Cardiac muscle cell (in vitro differentiated cells and primary cell): Measurements from ENCODE around the gene RAB38. TPM values are rescaled to one million over a fixed set of nuclear protein-coding genes. Genes with fewer than 3 reads are reported as not detected.

Experiments
- DNase-seq, 2 donors: peaks; one replicate each; pipeline versions ENCODE4 v3.0.0 to v3.0.0-alpha.2; 2010 to 2017; ENCODE audit warnings: low read depth in 1 of 2, low spot score in 1 of 2
- H3K27ac ChIP-seq: fragments of 200-600 bp; sonication (generic); 2 replicates; pipeline ENCODE4 v1.5.1; 2016
- H3K27me3 ChIP-seq: fragments of 200-600 bp; sonication (generic); 2 replicates; pipeline ENCODE4 v1.6.0; 2016; ENCODE audit warnings: control low read depth
- H3K36me3 ChIP-seq: fragments of 200-600 bp; sonication (generic); 2 replicates; pipeline ENCODE4 v1.5.1; 2016; ENCODE audit warnings: control low read depth
- H3K4me1 ChIP-seq: fragments of 200-600 bp; sonication (generic); 2 replicates; pipeline ENCODE4 v1.8.1; 2017; ENCODE audit warnings: low read depth, mild to moderate bottlenecking, mixed run types
- H3K4me3 ChIP-seq: fragments of 200-600 bp; sonication (generic); 2 replicates; pipeline ENCODE4 v1.5.1; 2016; ENCODE audit warnings: mild to moderate bottlenecking
- H3K9me3 ChIP-seq: fragments of 200-600 bp; sonication (generic); 2 replicates; pipeline ENCODE4 v1.5.1; 2017; ENCODE audit warnings: low read depth, mild to moderate bottlenecking, control low read depth
- polyA plus RNA-seq: library from polyadenylated mRNA; unstranded; fragments of >200 nt; fragmentation: Nextera tagmentation; extraction: Ambion mirVana; gene quantifications from 2 replicates; pipeline ENCODE4 v1.2.1, GENCODE V29; 2016
- total RNA-seq: library from RNA; depleted of rRNA; stranded (reverse); fragments of >200 nt; gene quantifications from 2 replicates; pipeline ENCODE4 v1.2.3, GENCODE V29; 2016
- TF ChIP-seq, protein P1 (sequence below): IDR thresholded peaks from 2 replicates; pipeline ENCODE4 v1.5.1; 2012; ENCODE audit warnings: low read depth, mild to moderate bottlenecking, low read length

Gene RAB38
- total and polyA plus RNA-seq, 2 experiments from 2014 or later, result 7.7 to 12.0 TPM

DNA sequence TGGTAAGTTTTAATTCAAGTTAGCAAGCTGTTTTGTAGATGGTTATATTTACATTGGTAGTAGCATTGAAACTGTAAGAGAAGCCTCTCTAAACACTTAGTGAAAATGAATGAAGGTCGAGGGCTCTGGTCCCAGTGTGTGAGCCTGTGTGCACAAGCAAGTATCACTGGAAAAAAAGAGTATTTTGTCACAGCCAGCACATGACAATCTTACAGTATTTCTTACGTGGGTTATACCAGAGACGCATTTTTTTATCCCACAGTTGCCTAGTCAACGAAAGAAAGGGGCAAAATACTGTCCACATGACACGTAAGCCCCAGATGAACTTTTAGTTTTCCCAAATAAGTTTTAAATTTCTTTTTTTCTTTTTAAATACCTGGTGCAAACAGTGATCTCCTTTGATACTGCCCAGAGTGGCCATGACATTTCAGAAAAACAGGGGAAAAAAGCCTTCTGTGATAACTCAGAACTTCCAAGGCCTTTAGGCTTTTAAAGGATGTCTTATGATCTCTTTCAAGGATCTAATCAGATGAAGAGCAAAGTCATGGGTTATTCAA lies 23.5 kb downstream of the RAB38 start:
- Histone ChIP-seq H3K4me1 (peaks cover 19% of the 10 kb centered on the region), H3K4me3 (no peak overlapping the region), H3K27ac (no peak overlapping the region), H3K9me3 (no peaks in the 10 kb centered on the region), H3K27me3 (no peaks in the 10 kb centered on the region), H3K36me3 (no peaks in the 10 kb centered on the region)
- DNase-seq, result no peak
- TF ChIP-seq, protein P1, sequence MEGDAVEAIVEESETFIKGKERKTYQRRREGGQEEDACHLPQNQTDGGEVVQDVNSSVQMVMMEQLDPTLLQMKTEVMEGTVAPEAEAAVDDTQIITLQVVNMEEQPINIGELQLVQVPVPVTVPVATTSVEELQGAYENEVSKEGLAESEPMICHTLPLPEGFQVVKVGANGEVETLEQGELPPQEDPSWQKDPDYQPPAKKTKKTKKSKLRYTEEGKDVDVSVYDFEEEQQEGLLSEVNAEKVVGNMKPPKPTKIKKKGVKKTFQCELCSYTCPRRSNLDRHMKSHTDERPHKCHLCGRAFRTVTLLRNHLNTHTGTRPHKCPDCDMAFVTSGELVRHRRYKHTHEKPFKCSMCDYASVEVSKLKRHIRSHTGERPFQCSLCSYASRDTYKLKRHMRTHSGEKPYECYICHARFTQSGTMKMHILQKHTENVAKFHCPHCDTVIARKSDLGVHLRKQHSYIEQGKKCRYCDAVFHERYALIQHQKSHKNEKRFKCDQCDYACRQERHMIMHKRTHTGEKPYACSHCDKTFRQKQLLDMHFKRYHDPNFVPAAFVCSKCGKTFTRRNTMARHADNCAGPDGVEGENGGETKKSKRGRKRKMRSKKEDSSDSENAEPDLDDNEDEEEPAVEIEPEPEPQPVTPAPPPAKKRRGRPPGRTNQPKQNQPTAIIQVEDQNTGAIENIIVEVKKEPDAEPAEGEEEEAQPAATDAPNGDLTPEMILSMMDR, result no peak

DNA sequence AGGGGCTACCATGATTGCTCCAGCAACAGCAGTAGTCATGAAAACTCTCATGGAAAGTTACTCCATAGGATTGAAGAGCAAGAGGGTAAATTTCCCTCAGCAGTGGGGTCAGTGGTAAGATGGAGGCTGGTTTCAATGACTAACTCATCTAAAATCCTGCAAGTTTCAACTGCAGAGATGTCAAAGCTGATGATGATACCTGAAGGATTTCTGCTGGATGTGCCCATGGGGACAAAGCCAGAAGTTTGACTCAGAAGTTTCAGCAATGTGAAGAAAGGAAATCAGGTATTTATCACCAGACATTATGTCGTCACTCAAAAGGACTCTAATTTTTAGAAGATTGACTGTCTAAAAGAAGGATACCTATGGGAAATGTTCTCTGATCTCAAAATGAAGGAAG lies 29.1 kb downstream of the RAB38 start:
- DNase-seq, result no peak
- TF ChIP-seq, protein P1, result no peak
- H3K36me3 ChIP-seq, result no peaks in the 10 kb centered on the region
- no peaks in the 10 kb centered on the region for H3K4me1 ChIP-seq
- H3K9me3 ChIP-seq, result no peaks in the 10 kb centered on the region
- H3K27me3 ChIP-seq, result no peaks in the 10 kb centered on the region
- H3K27ac ChIP-seq, result no peak overlapping the region
- no peak overlapping the region for H3K4me3 ChIP-seq

DNA sequence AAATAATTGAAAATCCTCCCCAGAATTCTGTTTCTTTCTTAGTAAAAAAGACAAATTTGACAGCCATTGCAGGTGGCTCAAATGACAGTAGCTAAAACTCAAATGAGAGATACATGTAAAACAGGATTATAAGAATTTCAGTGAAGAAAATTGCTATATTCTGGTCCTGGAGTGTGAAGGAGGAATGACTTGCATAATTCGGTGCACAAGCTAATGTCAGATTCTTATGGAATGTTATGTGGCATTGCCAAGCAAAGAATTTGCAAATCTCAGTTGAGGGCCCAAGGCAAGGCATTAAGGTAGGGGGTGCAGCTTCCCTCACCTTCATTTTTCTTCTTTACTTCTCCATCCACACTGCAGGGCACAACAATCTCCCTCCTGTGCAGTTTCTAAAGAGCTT lies 35.4 kb downstream of the RAB38 start:
- Histone ChIP-seq H3K36me3 (no peaks in the 10 kb centered on the region), H3K4me3 (no peak overlapping the region), H3K27me3 (no peaks in the 10 kb centered on the region), H3K4me1 (no peaks in the 10 kb centered on the region), H3K9me3 (no peaks in the 10 kb centered on the region), H3K27ac (no peak overlapping the region)
- no peak for DNase-seq
- TF ChIP-seq, protein P1, result no peak

DNA sequence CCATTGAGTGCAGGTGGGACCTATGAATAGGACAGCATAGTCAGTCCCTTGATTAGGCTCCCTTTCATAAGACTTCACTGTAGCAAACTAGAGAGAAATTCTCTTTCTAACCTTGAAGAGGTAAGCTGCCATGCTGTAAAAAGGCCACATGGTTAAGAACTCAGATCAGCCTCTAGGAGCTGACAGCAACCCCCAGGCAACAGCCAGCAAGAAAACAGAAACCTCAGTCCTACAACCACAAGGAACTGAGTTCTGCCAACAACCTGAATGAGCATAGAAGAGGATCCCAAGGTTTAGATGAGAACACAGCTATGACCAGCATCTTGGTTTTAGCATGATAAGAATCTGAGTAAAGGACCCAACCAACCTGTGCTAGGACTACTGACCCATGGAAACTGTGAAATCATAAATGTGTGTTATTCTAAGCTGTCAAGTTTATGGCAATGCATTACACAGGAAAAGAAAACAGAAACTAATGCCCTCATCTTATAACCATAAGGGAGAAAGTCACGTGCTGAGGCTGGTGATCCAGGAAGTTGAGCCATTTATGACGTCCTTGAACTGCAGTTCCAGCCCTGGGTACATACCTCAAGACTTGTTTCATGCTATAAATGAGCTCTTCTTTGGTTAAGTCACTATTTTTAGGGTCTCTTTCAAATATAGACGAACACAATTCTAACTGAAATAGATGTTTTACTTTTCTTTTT lies 43.3 kb downstream of the RAB38 start:
- no peak for DNase-seq
- TF ChIP-seq, protein P1, result no peak
- Histone ChIP-seq H3K4me3 (no peak overlapping the region), H3K4me1 (no peaks in the 10 kb centered on the region), H3K9me3 (no peaks in the 10 kb centered on the region), H3K27ac (no peak overlapping the region), H3K36me3 (no peaks in the 10 kb centered on the region), H3K27me3 (no peaks in the 10 kb centered on the region)

DNA sequence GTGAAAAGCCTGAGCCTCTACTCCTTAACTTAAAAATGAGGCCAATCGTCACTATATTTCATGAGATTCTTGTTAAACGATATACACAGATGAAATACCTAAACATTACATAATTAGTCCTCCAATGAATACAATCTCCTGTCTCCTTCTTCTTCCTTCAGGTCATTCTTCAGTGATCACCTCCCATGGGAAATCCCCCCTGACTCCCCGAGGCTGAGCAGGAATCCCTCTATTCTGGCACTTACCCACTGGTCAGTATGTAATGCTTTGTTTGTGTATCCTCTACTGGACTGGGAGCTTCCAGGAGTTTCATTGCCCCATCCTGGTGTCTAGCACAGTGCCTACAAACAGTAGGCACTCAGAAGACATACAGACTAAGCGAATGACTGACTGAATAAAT lies 52.3 kb downstream of the RAB38 start:
- Histone ChIP-seq H3K27me3 (no peaks in the 10 kb centered on the region), H3K36me3 (no peaks in the 10 kb centered on the region), H3K27ac (no peak overlapping the region), H3K4me1 (no peaks in the 10 kb centered on the region), H3K4me3 (no peak overlapping the region), H3K9me3 (no peaks in the 10 kb centered on the region)
- no peak for DNase-seq
- TF ChIP-seq, protein P1, result no peak
